Measurements from ENCODE around the gene SPINK8. TPM values are rescaled to one million over a fixed set of nuclear protein-coding genes. Genes with fewer than 3 reads are reported as not detected.
"Not testable (repeated sequence)": the region's sequence is repeated elsewhere in the genome, so short reads cannot be mapped to it uniquely, and the experiment has no call there.

The SPINK8 gene
- total RNA-seq, 3 donors from 2014 or later (not counting 1 experiment from before 2014, with no cell fraction given), result not detected

DNA sequence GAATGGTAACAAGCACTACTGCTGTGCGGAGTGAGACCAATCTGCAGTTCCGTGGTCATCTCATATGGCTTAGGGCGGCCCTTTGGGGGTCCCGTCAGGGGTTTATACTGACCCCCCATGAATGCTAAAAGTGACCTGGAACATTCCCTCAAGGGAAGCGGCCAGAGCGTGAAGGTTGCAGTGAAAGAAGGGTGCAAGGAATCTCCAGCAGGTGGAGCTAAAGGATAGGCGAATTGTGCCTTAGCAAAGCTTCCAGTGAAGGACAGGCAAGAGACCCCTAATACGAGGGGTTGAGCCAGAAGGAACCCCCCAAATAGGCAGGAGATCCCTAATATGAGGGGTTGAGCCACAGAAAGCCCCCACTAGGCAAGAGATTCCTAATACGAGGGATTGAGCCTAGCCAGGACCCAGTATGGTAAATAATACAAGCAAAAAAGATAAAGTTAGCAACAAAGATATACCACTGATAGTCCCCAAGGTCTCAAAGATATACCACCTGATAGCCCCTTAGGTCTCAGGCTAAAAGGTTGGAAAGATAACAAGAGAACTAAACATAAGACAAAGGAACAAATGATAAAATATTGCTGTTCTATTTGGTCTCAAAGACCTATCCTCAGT is 59.8 kb downstream of the SPINK8 start:
- no peak overlapping the region for H3K4me3 ChIP-seq (ENCODE audit: low read length)

DNA sequence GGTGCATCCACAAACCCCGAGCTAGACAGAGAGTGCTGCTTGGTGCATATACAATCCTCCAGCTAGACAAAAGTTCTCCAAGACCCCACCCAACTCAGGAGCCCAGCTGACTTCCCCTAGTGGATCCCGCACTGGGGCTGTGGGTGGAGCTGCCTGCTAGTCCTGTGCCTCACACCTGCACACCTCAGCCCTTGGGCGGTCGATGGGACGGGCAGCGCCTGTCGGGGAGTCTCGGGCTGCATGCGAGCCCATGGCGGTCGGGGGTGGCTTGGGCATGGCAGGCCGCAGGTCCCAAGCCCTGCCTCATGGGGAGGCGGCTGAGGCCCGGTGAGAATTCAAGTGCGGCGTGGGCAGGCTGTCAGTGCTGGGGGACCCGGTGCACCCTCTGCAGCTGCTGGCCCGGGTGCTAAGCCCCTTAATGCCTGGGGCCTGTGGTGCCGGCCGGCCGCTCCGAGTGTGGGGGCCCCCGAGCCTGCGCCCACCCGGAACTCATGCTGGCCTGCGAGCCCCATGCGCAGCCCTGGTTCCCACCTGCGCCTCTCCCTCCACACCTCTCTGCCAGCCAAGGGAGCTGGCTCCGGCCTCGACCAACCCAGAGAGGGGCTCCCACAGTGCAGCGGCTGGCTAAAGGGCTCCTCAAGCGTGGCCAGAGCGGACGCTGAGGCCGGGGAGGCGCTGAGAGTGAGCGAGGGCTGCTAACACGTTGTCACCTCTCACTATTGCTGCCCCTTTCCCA is 61.5 kb downstream of the SPINK8 start:
- WGBS (ENCODE audit: insufficient coverage), result 96% methylated on average over 38 of the region's 38 CpGs
- ATAC-seq, result no peak

More for the DNA sequence above, 59.8 kb downstream of the SPINK8 start:
- Mint-ChIP-seq H3K9me3 (no peaks in the 10 kb centered on the region), H3K4me1 (peaks cover 0 to 5% of the 10 kb centered on the region in 2 donors), H3K27me3 (ENCODE audit: low read depth in 2 of 2) (no peaks in the 10 kb centered on the region), H3K27ac (no peak overlapping the region), H3K4me3 (no peak overlapping the region), H3K36me3 (no peaks in the 10 kb centered on the region)
- ATAC-seq, result peak; percentile 68 to 78 (median 70)
- TF ChIP-seq, protein P1, sequence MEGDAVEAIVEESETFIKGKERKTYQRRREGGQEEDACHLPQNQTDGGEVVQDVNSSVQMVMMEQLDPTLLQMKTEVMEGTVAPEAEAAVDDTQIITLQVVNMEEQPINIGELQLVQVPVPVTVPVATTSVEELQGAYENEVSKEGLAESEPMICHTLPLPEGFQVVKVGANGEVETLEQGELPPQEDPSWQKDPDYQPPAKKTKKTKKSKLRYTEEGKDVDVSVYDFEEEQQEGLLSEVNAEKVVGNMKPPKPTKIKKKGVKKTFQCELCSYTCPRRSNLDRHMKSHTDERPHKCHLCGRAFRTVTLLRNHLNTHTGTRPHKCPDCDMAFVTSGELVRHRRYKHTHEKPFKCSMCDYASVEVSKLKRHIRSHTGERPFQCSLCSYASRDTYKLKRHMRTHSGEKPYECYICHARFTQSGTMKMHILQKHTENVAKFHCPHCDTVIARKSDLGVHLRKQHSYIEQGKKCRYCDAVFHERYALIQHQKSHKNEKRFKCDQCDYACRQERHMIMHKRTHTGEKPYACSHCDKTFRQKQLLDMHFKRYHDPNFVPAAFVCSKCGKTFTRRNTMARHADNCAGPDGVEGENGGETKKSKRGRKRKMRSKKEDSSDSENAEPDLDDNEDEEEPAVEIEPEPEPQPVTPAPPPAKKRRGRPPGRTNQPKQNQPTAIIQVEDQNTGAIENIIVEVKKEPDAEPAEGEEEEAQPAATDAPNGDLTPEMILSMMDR (IDR thresholded peaks at IDR 0.05), result peak; percentile 74
- no peaks in the 10 kb centered on the region for H3K4me1 ChIP-seq (ENCODE audit: control insufficient read depth, insufficient read depth, low read length)
- intact Hi-C loops (cut with micrococcal nuclease), result loop anchor here (1.0 kb wide), 3 partner anchors 128 to 275 kb away; no protein-coding TSS in a partner anchor
- H3K36me3 ChIP-seq (ENCODE audit: control insufficient read depth, insufficient read depth, low read length), result peaks cover 2% of the 10 kb centered on the region
- no peaks in the 10 kb centered on the region for H3K9me3 ChIP-seq (ENCODE audit: control insufficient read depth, insufficient read depth, low read length)
- H3K27ac ChIP-seq (ENCODE audit: low read length), result no peak overlapping the region
- H3K27me3 ChIP-seq (ENCODE audit: control insufficient read depth, insufficient read depth, low read length), result no peaks in the 10 kb centered on the region
- peak; percentile 30 to 82 for DNase-seq
- 16% methylated on average over 8 of the region's 9 CpGs for WGBS (ENCODE audit: insufficient coverage)

DNA sequence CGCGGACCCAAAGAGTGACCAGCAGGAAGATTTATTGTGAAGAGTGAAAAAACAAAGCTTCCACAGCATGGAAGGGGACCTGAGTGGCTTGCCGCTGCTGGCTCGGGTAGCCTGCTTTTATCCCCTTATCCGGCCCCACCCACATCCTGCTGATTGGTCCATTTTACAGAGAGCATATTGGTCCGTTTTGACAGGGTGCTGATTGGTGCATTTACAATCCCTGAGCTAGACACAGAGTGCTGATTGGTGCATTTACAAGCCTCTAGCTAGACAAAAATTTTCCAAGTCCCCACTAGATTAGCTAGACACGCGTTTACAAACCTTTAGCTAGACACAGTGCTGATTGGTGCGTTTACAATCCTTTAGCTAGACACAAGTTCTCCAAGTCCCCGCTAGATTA is 62.2 kb downstream of the SPINK8 start:
- ATAC-seq; H3K9me3 Mint-ChIP-seq; DNase-seq; H3K4me3 ChIP-seq (ENCODE audit: low read length); intact Hi-C loops (cut with micrococcal nuclease); H3K27me3 ChIP-seq (ENCODE audit: control insufficient read depth, insufficient read depth, low read length); H3K4me3 Mint-ChIP-seq; H3K4me1 ChIP-seq (ENCODE audit: control insufficient read depth, insufficient read depth, low read length); H3K27me3 Mint-ChIP-seq (ENCODE audit: low read depth in 2 of 2); H3K9me3 ChIP-seq (ENCODE audit: control insufficient read depth, insufficient read depth, low read length); H3K27ac Mint-ChIP-seq; H3K27ac ChIP-seq (ENCODE audit: low read length): not testable (repeated sequence)
- peaks cover 17% of the 10 kb centered on the region for H3K36me3 ChIP-seq (ENCODE audit: control insufficient read depth, insufficient read depth, low read length)
- Mint-ChIP-seq H3K4me1 (peaks cover 9 to 15% of the 10 kb centered on the region in 2 donors), H3K36me3 (peaks cover 11% of the 10 kb centered on the region)
- 91% methylated on average over 10 of the region's 10 CpGs for WGBS (ENCODE audit: insufficient coverage)

More for the DNA sequence above, 61.5 kb downstream of the SPINK8 start:
- Histone ChIP-seq H3K36me3 (ENCODE audit: control insufficient read depth, insufficient read depth, low read length) (peaks cover 12% of the 10 kb centered on the region), H3K27me3 (ENCODE audit: control insufficient read depth, insufficient read depth, low read length) (no peaks in the 10 kb centered on the region), H3K4me3 (ENCODE audit: low read length) (no peak overlapping the region), H3K27ac (ENCODE audit: low read length) (no peak overlapping the region), H3K4me1 (ENCODE audit: control insufficient read depth, insufficient read depth, low read length) (no peaks in the 10 kb centered on the region), H3K9me3 (ENCODE audit: control insufficient read depth, insufficient read depth, low read length) (no peaks in the 10 kb centered on the region)
- Mint-ChIP-seq H3K27ac (no peak overlapping the region), H3K4me1 (peaks cover 9 to 15% of the 10 kb centered on the region in 2 donors), H3K4me3 (no peak overlapping the region), H3K36me3 (peaks cover 11% of the 10 kb centered on the region), H3K9me3 (no peaks in the 10 kb centered on the region), H3K27me3 (ENCODE audit: low read depth in 2 of 2) (no peaks in the 10 kb centered on the region)
- intact Hi-C loops (cut with micrococcal nuclease), result no loop called here
- no peak for DNase-seq
- TF ChIP-seq, protein P1 (IDR thresholded peaks at IDR 0.05), result no peak

GRCh38 chr3:48270306-48270705 is 63.2 kb downstream of the SPINK8 start:
- Histone ChIP-seq H3K27ac (ENCODE audit: low read length) (no peak overlapping the region), H3K4me1 (ENCODE audit: control insufficient read depth, insufficient read depth, low read length) (no peaks in the 10 kb centered on the region), H3K36me3 (ENCODE audit: control insufficient read depth, insufficient read depth, low read length) (peaks cover 21% of the 10 kb centered on the region), H3K4me3 (ENCODE audit: low read length) (no peak overlapping the region), H3K27me3 (ENCODE audit: control insufficient read depth, insufficient read depth, low read length) (no peaks in the 10 kb centered on the region), H3K9me3 (ENCODE audit: control insufficient read depth, insufficient read depth, low read length) (no peaks in the 10 kb centered on the region)
- Mint-ChIP-seq H3K9me3 (no peaks in the 10 kb centered on the region), H3K4me3 (no peak overlapping the region), H3K4me1 (peaks cover 9 to 15% of the 10 kb centered on the region in 2 donors), H3K36me3 (peaks cover 11% of the 10 kb centered on the region), H3K27me3 (ENCODE audit: low read depth in 2 of 2) (no peaks in the 10 kb centered on the region), H3K27ac (peak overlapping the region in 1 of 2 donors; percentile 5)
- TF ChIP-seq, protein P1 (IDR thresholded peaks at IDR 0.05), result no peak
- intact Hi-C loops (cut with micrococcal nuclease), result no loop called here
- no peak for ATAC-seq
- no peak for DNase-seq
- WGBS (ENCODE audit: insufficient coverage), result 92% methylated on average over 2 of the region's 2 CpGs
